Loucy (cell line): Measurements from ENCODE around the gene MDM4.

Experiments
- EZH2phosphoT487 ChIP-seq: fragments of 200-600 bp; IDR thresholded peaks from 2 replicates; pipeline ENCODE4 v1.6.1; 2018; ENCODE audit warnings: antibody characterized with exemption, mild to moderate bottlenecking, moderate library complexity, borderline replicate concordance
- TF ChIP-seq, protein P1 (sequence below): fragments of 200-600 bp; sonication (generic); conservative IDR thresholded peaks from 2 replicates; pipeline ENCODE4 v1.5.1; 2014; ENCODE audit warnings: mild to moderate bottlenecking, antibody characterized with exemption, low read length

DNA sequence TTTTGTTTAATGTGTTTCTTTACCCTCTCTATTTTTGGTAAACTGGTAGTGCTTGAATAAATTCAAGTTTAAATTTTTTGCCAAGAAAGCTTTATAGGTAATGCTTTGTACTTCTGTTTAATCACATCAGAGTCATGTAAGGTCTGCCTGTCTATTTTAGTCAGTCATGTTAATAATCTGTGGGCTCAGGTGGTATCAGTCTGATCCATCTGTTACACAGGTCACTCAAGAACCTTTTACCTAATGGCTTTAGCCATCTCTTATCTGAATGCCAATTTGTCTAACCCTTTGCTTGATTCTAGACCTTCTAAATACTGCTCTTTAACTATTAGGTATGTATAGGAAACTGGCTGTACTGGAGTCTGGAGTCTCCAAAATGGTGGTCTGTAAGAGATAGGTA, 16.6 kb downstream of the MDM4 start:
- TF ChIP-seq, protein P1, sequence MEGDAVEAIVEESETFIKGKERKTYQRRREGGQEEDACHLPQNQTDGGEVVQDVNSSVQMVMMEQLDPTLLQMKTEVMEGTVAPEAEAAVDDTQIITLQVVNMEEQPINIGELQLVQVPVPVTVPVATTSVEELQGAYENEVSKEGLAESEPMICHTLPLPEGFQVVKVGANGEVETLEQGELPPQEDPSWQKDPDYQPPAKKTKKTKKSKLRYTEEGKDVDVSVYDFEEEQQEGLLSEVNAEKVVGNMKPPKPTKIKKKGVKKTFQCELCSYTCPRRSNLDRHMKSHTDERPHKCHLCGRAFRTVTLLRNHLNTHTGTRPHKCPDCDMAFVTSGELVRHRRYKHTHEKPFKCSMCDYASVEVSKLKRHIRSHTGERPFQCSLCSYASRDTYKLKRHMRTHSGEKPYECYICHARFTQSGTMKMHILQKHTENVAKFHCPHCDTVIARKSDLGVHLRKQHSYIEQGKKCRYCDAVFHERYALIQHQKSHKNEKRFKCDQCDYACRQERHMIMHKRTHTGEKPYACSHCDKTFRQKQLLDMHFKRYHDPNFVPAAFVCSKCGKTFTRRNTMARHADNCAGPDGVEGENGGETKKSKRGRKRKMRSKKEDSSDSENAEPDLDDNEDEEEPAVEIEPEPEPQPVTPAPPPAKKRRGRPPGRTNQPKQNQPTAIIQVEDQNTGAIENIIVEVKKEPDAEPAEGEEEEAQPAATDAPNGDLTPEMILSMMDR = no peak
- no peak for TF ChIP-seq EZH2phosphoT487
